ENCODE measurements around the gene MEI1. TPM values are rescaled to one million over a fixed set of nuclear protein-coding genes. Genes with fewer than 3 reads are reported as not detected.

The MEI1 gene
- total RNA-seq, 1 experiment from 2014 or later: 0.20 TPM

DNA sequence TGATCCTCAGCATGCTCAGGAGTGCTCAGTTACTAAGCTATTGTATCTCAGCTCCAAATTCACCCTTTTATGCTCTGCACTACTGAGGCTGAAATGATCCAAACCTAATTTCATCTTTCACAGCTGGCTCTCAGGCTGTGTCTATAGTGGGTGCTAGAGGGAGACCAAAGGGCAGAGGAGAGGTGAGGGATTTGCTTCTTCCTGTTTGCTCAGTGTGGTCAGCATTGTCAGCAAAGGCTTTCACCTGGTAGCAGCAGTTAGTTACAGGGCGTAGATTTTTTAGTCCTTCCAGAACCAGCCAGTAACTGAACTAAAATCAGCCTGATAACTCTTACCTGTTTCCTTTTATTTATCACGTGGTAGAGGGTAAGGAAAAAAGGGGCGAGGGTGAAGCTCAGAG, 45.0 kb upstream of the MEI1 start:
- H3K4me1 Mint-ChIP-seq: no peaks in the 10 kb centered on the region
- Histone ChIP-seq H2BK12ac (ENCODE audit: insufficient read length, low read depth, low read length) (no peak overlapping the region), H3K27ac (ENCODE audit: insufficient read length, low read depth, low read length) (no peak overlapping the region), H2BK5ac (ENCODE audit: insufficient read length, low read length) (no peak overlapping the region), H4K5ac (ENCODE audit: insufficient read length, low read depth, low read length) (no peak overlapping the region), H3K4me1 (ENCODE audit: insufficient read depth, low read length) (no peaks in the 10 kb centered on the region), H4K8ac (replicated peaks; ENCODE audit: insufficient read length, low read depth, low read length) (no peak overlapping the region), H3K4me2 (ENCODE audit: insufficient read depth, insufficient read length, low read length) (no peak overlapping the region), H3K79me2 (ENCODE audit: insufficient read depth, low read length) (no peaks in the 10 kb centered on the region), H3K18ac (ENCODE audit: insufficient read length, low read depth, low read length) (no peak overlapping the region), H4K20me1 (ENCODE audit: control insufficient read depth, insufficient read depth, insufficient read length) (peaks cover 3% of the 10 kb centered on the region), H3K23ac (ENCODE audit: insufficient read length, low read depth, low read length) (no peak overlapping the region), H3K27me3 (ENCODE audit: insufficient read depth, low read length) (no peaks in the 10 kb centered on the region), H3K4ac (ENCODE audit: low read depth, low read length) (no peak overlapping the region), H4K91ac (ENCODE audit: insufficient read length, low read depth, low read length) (no peak overlapping the region), H2BK20ac (ENCODE audit: low read depth, low read length, poor library complexity, severe bottlenecking) (no peak overlapping the region), H2BK15ac (ENCODE audit: low read depth, low read length) (no peak overlapping the region), H3K79me1 (ENCODE audit: insufficient read depth, low read depth, low read length, poor library complexity, severe bottlenecking) (no peaks in the 10 kb centered on the region), H2BK120ac (ENCODE audit: low read depth, low read length, poor library complexity, severe bottlenecking) (no peak overlapping the region), H3K9me3 (ENCODE audit: control insufficient read depth, low read depth, low read length) (no peaks in the 10 kb centered on the region), H3K14ac (ENCODE audit: insufficient read depth, low read length) (no peak overlapping the region), H3K23me2 (ENCODE audit: insufficient read length, low read depth, low read length, poor library complexity, severe bottlenecking) (no peaks in the 10 kb centered on the region), H2AFZ (ENCODE audit: low read length) (no peak overlapping the region), H3K9ac (ENCODE audit: extremely low read depth, insufficient read length, low read length) (no peak overlapping the region), H3K56ac (ENCODE audit: insufficient read length, low read depth, low read length) (no peak overlapping the region), H2AK5ac (ENCODE audit: insufficient read length, low read length) (no peak overlapping the region), H3T11ph (ENCODE audit: low read length) (no peak overlapping the region)
- H3K36me3 Mint-ChIP-seq (ENCODE audit: insufficient read depth in 1 of 3, low read depth in 3 of 3): peaks cover 42 to 90% (median 90%) of the 10 kb centered on the region in 3 experiments
- H3K27ac Mint-ChIP-seq: 0 out of 7 replicates have a peak overlapping the region, but pooled peaks of 1 of the 3 experiments have one; percentile 53
- H3K4me3 Mint-ChIP-seq: no peak overlapping the region
- WGBS (ENCODE audit: extremely low coverage, insufficient read length, low lambda C conversion rate): no CpG with 5 or more reads among the region's 3 CpGs
- no peaks in the 10 kb centered on the region for H3K9me3 Mint-ChIP-seq
- H3K27me3 Mint-ChIP-seq (ENCODE audit: low read depth): no peaks in the 10 kb centered on the region
- DNase-seq: no peak
- TF ChIP-seq, protein P1, sequence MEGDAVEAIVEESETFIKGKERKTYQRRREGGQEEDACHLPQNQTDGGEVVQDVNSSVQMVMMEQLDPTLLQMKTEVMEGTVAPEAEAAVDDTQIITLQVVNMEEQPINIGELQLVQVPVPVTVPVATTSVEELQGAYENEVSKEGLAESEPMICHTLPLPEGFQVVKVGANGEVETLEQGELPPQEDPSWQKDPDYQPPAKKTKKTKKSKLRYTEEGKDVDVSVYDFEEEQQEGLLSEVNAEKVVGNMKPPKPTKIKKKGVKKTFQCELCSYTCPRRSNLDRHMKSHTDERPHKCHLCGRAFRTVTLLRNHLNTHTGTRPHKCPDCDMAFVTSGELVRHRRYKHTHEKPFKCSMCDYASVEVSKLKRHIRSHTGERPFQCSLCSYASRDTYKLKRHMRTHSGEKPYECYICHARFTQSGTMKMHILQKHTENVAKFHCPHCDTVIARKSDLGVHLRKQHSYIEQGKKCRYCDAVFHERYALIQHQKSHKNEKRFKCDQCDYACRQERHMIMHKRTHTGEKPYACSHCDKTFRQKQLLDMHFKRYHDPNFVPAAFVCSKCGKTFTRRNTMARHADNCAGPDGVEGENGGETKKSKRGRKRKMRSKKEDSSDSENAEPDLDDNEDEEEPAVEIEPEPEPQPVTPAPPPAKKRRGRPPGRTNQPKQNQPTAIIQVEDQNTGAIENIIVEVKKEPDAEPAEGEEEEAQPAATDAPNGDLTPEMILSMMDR (conservative IDR thresholded peaks at IDR 0.05): no peak

All from H9 (cell line).